ENCODE data around the gene FAXDC2.

GRCh38 chr5:154800582-154800981 is 49.8 kb downstream of the FAXDC2 start:
- TF ChIP-seq CTCF (IDR thresholded peaks at IDR 0.05; ENCODE audit: low read depth, low read length, poor library complexity, severe bottlenecking) (no peak), EZH2phosphoT487 (IDR thresholded peaks at IDR 0.05; ENCODE audit: borderline replicate concordance, low read length) (no peak)
